Measurements from ENCODE around the gene DPYSL4.

- TF ChIP-seq CTCF (IDR thresholded peaks at IDR 0.05) (no peak), POLR2A (IDR thresholded peaks at IDR 0.05) (no peak), EP300 (IDR thresholded peaks at IDR 0.05) (no peak)
Observed at GRCh38 chr10:132208462-132209050, 21.8 kb downstream of the DPYSL4 start.

Measured in upper lobe of left lung (tissue), 4 donors.